Activated CD8-positive, alpha-beta memory T cell treated with anti-CD3 and anti-CD28 coated beads for 4 hours (primary cell): ENCODE data around the gene RUNDC1.

Experiments used
- DNase-seq, 2 donors: peaks; one replicate each; pipeline ENCODE4 v3.0.0-alpha.2; 2020; ENCODE audit warnings: low read depth in 2 of 2

The RUNDC1 gene

DNA sequence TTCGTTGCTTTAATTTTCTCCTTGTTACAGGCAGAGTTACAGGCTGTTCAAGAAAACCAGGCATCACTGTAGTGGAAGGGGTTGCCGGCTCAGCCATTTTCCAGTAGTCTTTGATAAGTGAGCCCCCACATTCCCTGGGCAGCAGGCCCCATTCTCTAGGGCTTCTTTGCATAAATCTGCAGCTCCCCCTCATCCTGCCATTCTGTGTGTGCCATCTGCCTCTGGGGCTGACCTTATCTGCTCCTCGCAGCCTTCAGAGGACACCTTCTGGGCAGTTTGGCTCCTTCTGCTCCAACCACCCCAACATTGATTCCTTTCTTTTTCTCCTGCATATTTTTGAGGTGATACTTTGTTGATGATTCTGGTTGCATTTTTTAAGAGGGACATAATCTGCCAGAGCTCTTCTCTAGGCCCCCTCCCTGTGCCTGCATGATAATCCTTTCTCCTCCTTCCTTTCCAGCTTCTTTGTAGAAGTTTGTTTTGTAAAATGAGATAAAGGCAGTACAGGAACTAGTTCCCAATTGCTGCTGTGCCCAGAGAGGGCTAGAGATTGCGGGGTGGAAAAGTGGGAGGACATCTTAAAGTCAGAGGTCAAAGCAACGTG, 61.8 kb downstream of the RUNDC1 start:
- no peak for DNase-seq
